HG03095 (cell line): ENCODE data around the gene RBM28.

Experiments used
- ATAC-seq: cut with Tn5 transposase; IDR thresholded peaks from one replicate; pipeline ENCODE4 v1.9.1; 2021; ENCODE audit warnings: moderate library complexity; ENCODE audit not compliant: unreplicated experiment

Gene RBM28

DNA sequence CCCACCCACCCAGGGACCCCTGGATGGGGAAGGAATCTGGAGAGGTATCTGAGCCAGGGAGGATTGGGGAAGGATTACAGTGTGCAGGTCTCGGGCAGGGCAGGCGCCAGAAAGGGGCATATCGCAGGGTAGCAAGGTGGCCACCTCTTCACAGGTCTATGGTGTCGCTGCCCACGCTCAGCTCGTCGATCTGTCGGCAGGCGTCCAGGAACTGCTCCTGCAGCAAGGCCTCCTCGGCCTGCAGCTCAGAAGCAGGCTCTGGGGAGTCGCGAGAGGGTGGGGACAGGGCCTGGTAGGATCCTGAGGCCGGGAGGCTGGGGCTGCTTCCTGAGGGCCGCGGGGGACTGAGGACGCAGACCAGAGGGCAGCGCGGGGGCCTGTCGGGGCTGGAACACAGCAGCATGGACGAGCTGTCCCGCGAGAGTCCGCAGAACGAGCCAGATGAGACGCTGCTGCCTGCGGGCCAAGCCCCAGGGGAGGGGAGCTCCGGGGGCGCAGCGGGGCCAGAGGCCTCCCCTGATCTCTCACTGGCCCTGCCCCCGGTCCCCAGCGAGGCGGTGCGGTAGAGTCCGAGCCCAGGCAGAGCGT is 7.1 kb upstream of the RBM28 start:
- ATAC-seq: no peak

GRCh38 chr7:128349466-128349825 is 5.7 kb upstream of the RBM28 start:
- no peak for ATAC-seq

- ATAC-seq: no peak
Measured at GRCh38 chr7:128347647-128348097, 4.0 kb upstream of the RBM28 start.

DNA sequence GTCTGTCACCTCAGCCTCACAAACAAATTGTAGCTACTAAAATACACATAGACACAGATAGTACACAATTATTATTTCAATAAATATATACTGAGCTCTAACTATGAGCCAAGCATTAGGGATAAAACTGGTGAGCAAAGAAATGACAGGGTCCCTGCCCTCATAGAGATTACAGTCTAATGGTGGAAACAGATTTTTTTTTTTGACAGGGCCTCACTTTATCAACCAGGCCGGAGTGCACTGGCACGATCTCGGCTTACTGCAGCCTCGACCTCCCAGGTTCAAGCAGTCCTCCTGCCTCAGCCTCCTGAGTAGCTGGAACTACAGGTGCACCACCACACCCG is 695 bp upstream of the RBM28 start:
- no peak for ATAC-seq

- no peak for ATAC-seq
Measured at GRCh38 chr7:128341733-128342132, 2.0 kb downstream of the RBM28 start.

DNA sequence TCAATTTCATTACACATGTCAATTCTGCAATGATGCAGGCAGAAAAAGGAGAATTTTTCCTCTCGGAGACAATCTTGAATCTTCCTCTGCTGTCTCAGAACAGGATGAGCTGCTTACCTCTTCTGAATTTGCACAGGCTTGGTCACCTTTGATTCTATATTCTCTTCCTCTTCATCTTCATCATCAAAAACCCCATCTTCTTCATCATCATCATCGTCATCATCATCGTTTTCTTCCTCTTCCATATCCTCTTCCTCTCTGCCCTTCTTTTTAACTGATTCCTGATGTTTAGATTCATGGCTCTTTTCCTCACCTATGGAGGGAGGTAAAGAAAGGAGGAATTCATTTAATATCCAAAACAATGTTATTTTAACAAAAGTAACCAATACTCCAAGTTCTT is 8.0 kb downstream of the RBM28 start:
- ATAC-seq: no peak

- ATAC-seq: no peak
Measured at GRCh38 chr7:128324368-128324680, 19.4 kb downstream of the RBM28 start.

- no peak for ATAC-seq
Measured at GRCh38 chr7:128323459-128324367, 20.0 kb downstream of the RBM28 start.

DNA sequence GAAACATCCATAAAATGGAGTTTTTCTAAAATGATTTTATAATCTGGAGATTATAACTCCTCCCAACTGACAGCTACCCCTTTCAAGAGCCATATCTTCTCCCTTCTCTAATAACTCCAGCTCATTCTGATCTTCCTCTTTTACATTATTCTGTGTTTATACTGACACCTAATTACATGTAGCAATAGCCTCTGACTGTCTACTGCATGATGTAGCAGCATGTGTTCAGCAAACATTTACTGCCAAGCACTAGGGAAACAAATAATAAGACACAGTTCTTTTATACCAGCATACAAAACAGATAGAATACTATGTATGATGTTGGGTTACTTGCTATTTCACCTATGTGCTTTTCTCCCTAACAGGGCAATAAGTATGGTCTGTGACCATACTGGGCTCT is 20.7 kb downstream of the RBM28 start:
- no peak for ATAC-seq

- no peak for ATAC-seq
Measured at GRCh38 chr7:128322040-128322643, 21.6 kb downstream of the RBM28 start.

DNA sequence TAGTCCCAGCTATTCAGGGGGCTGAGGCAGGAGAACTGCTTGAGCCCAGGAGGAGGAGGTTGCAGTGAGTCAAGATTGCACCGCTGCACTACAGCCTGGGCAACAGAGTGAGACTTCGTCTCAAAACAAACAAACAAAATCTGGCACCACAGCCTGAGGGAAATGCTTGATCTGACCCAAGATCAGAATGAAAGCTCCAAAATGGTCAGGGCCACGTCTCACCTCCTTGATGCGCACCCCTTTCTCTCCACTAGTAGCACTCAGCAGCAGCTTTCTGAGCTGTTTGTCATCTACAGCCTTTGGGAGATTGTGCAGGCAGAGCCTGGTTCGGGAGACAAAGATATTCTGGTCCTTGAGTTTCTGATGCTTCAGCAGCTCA is 22.7 kb downstream of the RBM28 start:
- no peak for ATAC-seq

GRCh38 chr7:128318691-128319090 is 25.0 kb downstream of the RBM28 start:
- no peak for ATAC-seq

GRCh38 chr7:128311013-128311412 is 32.7 kb downstream of the RBM28 start:
- ATAC-seq: no peak

DNA sequence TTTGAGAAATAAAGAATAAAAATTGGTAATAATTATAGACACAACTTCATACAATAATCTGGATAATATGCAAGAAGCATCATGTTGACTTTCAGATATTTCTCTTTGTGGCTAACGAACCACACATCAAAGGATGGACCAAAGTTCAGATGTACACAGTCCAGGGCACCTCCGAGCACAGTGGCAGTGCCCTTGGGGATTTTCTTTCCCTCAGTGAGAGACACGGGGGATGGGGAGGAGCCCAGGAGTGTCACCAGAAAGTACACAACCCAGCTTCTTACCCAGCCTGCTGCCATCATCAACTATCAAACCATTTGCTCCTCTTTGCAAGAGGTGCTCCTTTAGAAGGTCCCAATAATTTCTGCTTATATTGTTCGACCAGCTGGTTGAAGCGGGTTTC is 33.2 kb downstream of the RBM28 start:
- ATAC-seq: no peak

GRCh38 chr7:128309976-128310375 is 33.7 kb downstream of the RBM28 start:
- ATAC-seq: no peak

GRCh38 chr7:128309124-128309523 is 34.6 kb downstream of the RBM28 start:
- ATAC-seq: no peak

GRCh38 chr7:128307061-128307460 is 36.6 kb downstream of the RBM28 start:
- ATAC-seq: no peak

DNA sequence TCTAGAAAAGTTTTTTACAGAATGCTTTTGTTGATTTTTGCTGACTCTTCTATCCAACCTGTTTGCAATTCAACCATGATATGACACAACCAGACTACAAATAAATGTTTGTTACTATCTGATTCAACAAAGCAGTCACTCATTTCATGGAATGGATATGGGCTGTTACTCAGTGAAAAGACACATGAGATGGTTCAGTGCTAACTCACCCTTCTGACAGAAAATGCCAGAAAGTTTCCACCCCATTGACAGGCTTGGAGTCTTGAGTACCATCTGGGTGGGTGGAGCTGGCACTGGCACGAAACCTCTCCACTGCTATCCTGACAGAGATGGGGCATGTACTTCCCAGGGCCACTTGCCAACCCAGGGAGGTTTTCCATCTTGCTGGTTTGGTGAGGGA is 39.5 kb downstream of the RBM28 start:
- ATAC-seq: no peak

GRCh38 chr7:128303643-128304042 is 40.1 kb downstream of the RBM28 start:
- ATAC-seq: no peak

GRCh38 chr7:128303133-128303532 is 40.6 kb downstream of the RBM28 start:
- ATAC-seq: no peak

GRCh38 chr7:128302139-128302538 is 41.6 kb downstream of the RBM28 start:
- ATAC-seq: no peak

DNA sequence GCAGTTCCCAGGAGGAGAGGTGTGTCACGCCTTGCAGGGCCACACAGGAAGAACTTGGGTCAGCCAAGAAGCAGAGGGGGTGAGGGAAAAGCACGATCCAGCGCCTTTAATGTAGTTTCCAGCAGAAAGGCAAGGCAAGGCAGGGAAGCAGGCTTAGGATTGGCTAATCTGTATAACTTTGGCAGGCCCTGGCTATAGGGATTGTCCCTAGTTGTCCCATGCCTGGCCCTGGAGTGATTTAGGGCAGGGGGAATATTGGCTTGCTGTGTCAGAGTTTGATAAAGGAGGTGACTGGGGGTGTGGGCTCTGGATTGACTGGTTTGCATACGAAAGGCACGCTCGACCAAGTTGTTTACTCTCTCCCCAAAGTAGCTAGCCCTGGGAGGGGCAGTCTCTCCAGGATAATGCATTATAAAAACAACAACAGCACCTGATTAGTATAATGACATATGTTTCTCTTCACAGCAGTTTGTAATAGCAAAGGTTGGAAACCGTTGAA is 44.5 kb downstream of the RBM28 start:
- no peak for ATAC-seq
